Cerebellar nuclear complex (tissue), 1 donor: ENCODE measurements around the gene RCL1.
"Not testable (repeated sequence)": the region's sequence is repeated elsewhere in the genome, so short reads cannot be mapped to it uniquely, and the experiment has no call there.

Experiments
- DNase-seq, 2 experiments: peaks; one replicate each; lab custom pipeline; 2025; lab: John Stamatoyannopoulos, UW

Gene RCL1

DNA sequence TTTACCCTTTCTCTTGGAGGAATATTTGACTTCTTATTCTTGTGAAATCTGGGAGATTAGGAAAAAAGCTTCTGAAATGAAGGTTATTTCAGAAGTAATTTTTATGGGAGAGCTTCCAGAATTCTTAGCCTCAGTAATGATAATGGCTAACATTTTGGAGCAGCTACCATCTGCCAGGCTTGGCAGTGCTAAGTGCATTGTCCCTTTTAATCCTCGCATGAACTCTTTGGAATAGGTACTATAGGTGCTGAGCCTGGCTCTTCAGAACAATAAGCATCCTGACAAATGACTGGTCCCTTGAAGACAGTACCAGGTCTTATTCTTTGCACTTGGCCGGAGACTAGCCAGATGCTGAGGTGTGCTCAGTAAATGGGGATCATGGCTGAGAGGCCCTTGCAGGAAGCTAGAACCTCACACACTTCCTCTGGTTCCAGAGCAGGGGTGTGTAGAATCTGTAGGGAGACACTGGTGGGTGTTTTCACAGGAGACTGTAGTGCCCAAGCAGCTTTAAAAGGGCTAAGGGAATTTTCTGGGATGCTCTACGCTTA is 90.7 kb downstream of the RCL1 start:
- peak in 1 of 2 experiments; percentile 17 for DNase-seq

DNA sequence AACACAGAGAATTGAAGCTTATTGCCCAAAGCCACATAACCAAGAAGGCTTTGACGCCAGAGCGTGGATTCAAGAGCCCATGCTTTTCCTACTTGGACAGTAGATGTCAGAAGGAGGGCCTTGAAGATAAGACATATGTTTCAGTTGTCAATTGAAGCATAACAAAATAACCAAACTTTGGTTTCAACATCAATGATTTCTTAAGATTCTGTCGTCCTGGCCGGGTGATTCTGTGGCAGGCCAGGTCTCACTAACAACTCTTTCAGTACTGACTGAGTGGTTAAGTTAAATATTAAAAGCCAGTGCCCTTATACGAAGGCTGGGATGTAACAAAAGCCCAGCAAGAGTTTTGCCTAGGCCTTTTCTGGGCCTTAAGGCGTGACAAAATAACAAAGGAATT is 94.0 kb downstream of the RCL1 start:
- no peak for DNase-seq

DNA sequence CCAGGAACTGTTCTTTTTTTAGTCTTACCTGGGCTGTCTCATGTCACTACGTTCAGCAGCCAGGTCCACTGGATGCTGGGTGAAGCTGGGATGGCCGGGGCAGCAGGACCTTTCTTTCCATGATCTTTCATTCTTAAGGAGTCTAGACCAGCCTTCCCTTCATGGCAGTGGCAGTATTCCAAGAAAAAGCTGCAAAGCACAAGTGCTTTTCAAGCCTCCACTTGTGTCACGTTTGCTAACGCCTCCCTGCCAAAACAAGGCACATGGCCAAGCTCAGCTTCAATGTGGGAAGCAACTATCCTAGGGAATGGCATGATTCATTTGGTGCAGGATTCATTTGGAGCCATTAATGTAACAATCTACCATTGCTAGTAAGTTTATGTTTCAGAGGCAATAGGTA is 94.8 kb downstream of the RCL1 start:
- DNase-seq = no peak

DNA sequence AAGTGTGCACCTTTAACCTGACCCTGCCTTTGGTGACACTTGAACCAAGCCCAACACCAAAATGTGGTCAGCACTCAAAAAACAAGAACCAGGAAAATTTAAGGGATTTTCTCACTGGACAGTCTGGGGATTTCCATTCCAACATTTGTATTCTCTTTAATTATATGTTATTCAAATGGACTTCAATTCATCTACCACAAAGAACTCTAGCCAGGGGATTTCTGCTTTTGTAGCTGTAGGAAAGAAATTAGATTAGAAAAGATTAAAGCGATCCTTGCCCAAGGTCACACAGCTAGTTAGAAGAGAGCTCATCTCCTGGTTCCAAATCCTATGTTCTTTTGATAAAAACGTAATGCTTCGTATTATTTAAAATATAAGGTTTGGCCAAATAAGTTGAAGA is 97.5 kb downstream of the RCL1 start:
- DNase-seq = no peak

DNA sequence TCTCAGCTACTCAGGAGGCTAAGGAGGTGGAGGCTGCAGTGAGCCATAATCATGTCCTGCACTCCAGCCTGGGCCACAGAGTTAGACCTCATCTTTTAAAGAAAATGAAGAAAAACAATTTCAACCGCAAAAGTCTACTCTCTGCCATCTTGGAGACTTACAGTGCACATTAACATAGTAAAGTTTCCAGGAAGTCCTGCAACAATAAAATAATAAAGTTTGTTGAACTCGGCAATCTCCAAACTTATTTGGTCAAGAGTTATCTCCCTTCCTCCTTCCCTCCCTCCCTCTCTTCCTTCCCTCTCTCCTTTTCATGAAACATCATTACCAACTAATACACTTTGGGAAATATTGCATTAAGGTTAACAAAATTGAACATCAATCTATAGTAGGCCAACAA is 98.2 kb downstream of the RCL1 start:
- no peak for DNase-seq

DNA sequence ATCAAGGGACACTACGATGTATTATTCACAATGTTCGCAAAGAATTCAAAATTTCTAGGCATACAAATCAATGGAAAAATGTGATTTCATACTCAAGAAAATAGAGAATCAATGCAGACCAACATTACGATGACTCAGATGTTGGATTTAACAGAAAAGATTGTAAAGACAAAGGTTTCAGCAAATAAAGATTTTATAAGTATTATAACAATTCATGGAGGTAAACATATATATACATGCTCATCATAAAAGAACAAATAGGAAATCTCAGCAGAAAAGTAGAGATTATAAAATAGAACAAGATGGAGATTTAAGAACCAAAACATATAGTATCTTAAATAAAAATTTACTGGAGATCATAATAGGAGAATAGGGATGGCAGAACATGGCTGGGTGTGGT is 98.9 kb downstream of the RCL1 start:
- DNase-seq = no peak

DNA sequence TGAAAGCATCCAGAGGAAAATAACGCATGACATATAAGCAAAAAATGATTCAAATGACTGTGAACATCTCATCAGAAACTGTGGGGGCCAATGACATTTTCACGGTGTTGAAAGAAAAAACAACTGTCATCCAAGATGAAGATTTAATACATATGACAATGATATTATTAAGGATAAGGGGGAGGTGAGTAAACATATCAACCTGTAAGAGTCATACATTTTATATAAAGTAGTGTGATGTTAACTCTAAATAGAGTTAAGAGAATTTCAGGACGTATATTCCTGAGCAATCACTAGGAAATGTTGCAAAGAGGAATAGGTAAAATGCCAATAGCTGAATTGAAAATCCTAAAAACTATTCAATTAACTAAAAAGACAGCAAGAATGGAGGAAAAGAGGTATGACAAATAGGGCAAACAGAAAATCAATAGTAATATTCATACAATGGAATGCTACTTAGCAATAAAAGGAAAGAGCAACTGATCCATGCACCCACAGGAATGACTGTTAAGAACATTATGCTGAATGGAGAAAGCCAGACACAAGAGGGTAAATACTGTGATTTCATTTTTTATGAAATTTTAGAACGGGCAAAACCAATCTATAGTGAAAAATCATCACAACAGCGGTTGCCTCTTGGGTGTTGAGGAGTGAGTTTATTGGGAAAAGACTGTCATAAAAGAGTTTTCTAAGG is 99.9 kb downstream of the RCL1 start:
- no peak for DNase-seq

DNA sequence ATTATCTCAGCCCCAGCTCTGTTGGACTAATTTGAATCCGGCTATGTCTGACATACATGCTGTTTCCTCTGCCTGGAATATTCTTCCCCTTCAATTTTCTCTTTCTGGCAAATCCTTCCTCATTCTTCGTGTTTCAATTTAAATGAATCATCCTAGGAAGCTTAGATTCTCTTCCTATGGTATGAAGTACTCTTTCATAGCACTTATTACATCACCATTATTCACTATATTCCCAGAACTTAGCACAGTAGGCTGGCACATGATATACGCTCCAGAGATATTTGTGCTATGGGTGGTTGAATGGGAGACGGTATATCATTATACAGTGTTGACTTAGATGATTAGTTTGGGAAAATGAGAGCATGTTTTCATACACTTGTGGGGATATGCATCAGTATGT is 101.3 kb downstream of the RCL1 start:
- no peak for DNase-seq

DNA sequence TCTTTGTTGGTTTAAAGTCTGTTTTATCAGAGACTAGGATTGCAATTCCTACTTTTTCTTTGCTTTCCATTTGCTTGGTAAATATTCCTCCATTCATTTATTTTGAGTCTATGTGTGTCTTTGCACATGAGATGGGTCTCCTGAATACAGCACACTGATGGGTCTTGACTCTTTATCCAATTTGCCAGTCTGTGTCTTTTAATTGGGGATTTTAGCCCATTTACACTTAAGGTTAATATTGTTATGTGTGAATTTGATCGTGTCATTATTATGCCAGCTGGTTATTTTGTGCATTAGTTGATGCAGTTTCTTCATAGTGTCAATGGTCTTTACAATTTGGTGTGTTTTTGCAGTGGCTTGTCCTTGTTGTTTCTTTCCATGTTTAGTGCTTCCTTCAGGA is 107.1 kb downstream of the RCL1 start:
- not testable (repeated sequence) for DNase-seq

DNA sequence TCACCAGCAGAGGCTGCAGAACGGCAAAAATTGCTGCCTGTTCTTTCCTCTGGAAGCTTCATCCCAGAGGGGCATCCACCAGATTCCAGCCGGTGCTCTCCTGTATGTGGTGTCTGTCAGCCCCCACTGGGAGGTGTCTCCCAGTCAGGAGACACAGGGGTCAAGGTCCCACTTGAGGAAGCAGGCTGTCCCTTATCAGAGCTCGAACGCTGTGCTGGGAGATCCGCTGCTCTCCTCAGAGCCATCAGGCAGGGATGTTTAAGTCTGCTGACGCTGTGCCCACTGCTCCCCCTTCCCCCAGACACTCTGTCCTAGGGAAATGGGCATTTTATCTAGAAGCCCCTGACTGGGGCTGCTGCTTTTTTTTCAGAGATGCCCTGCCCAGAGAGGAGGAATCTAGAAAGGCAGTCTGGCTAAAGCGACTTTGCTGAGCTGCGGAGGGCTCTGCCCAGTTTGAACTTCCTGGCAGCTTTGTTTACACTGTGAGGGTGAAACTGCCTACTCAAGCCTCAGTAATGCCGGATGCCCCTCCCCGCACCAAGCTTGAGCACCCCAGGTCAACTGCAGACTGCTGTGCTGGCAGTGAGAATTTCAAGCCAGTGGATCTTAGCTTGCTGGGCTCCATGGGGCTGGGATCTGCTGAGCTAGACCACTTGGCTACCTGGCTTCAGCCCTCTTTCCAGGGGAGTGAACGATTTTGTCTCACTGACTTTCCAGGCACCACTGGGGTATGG is 108.8 kb downstream of the RCL1 start:
- not testable (repeated sequence) for DNase-seq

DNA sequence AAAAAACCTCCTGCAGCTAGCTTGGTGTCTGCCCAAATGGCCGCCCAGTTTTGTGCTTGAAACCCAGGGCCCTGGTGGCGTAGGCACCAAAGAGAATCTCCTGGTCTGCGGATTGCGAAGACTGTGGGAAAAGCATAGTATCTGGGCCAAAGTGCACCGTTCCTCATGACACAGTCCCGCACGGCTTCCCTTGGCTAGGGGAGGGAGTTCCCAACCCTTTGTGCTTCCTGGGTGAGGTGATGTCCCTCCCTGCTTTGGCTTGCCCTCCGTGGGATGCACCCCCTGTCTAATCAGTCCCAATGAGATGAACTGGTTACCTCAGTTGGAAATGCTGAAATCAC is 109.4 kb downstream of the RCL1 start:
- no peak for DNase-seq

DNA sequence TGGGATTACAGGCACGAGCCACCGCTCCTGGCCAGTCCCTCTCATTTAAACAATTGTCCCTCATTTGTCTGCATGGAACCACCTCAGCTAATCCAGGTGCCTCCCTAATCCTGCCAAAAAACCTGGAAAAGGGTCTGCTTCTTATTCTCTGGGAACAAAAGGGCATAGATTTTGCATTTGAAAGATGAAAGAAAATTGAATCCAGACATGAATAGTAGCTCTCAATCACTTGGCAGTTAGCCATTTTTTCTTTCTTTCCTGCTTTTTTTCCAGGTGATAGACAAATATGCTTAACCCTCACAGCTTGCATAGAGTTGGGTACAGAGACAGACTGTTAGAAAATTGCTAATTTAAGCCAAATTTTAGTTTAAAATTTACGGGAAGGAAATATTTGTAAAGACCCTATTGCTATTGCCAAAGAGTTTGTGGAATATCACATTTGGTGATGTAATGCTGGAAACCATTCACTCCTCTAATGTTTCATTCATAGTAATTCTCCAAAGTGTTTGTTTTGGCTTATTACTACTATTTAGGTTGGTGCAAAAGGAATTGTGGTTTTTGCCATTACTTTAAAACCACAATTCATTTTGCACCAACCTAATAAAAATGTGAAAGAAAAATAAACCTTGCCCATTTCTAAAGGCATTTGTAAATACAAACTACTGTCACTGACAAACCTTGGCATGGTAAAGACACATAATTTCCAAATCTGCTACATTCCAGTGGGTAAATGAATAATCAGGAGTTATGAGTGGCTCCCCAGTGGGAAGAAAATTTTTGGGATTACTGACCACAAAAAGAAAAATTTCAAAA is 111.8 kb downstream of the RCL1 start:
- no peak for DNase-seq

DNA sequence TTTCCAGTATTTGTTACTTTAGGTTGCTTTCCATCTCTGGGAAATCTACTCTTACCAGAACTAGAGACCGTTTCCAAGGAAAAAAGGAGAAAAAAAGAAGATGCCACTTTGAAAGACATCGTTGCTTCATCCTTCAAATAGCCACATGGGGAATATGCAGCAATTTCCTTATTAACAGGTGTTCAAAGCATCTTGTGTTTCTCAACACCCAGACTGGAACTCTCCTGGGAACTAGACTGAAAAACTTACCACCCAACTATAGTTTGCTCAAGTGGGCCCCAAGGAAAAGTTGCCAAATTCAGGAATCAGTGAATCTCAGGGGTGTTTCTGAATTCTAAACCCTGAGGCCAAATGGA is 112.4 kb downstream of the RCL1 start:
- no peak for DNase-seq
